Suprapubic skin (tissue), 4 donors: Measurements from ENCODE around the gene GUCA2A. TPM values are rescaled to one million over a fixed set of nuclear protein-coding genes. Genes with fewer than 3 reads are reported as not detected.
A peak's percentile ranks its signal among the peaks of the same experiment; 100 is the strongest.

Experiments used
- DNase-seq, 2 donors: peaks; one replicate each; pipeline ENCODE4 v3.0.0-alpha.2; 2019; ENCODE audit warnings: low spot score in 2 of 2
- H3K27ac ChIP-seq: fragments of 200-600 bp; sonication (generic); one replicate; pipeline ENCODE4 v1.5.1; 2019
- H3K27me3 ChIP-seq: fragments of 200-600 bp; sonication (generic); one replicate; pipeline ENCODE4 v1.5.1; 2019
- H3K36me3 ChIP-seq: fragments of 200-600 bp; sonication (generic); one replicate; pipeline ENCODE4 v1.5.1; 2019
- H3K4me1 ChIP-seq: fragments of 200-600 bp; sonication (generic); one replicate; pipeline ENCODE4 v1.5.1; 2019
- H3K4me3 ChIP-seq: fragments of 200-600 bp; sonication (generic); one replicate; pipeline ENCODE4 v1.5.1; 2019; ENCODE audit warnings: mild to moderate bottlenecking
- H3K9me3 ChIP-seq: fragments of 200-600 bp; sonication (generic); one replicate; pipeline ENCODE4 v1.5.1; 2019
- EP300 ChIP-seq: sonication (generic); formaldehyde crosslinking; IDR thresholded peaks from one replicate; pipeline ENCODE4 v1.6.1; 2017; ENCODE audit warnings: antibody characterized with exemption
- POLR2A ChIP-seq, 2 donors: fragments of 450-650 bp; IDR thresholded peaks; one replicate each; pipeline ENCODE4 v1.6.1; 2017; ENCODE audit warnings: antibody characterized with exemption in 2 of 2, mild to moderate bottlenecking in 2 of 2, moderate library complexity in 2 of 2
- POLR2AphosphoS5 ChIP-seq, 3 donors: sonication (generic); formaldehyde crosslinking; IDR thresholded peaks; one replicate each; pipeline ENCODE4 v1.6.1; 2017; ENCODE audit warnings: antibody characterized with exemption in 3 of 3
- WGBS: methylation state at CpG from one replicate; pipeline ENCODE4 v1.1.5; 2018; 5-methylcytosine and 5-hydroxymethylcytosine counted together
- total RNA-seq, 4 donors: library from RNA; depleted of rRNA; stranded (reverse); fragments of >200 nt; gene quantifications; one replicate each; pipeline ENCODE4 v1.1.0, GENCODE V29; 2016
- TF ChIP-seq, protein P1 (sequence below), 2 donors: fragments of 200-600 bp in 1 of 2; fragments of 450-650 bp in 1 of 2; sonication (generic) in 1 of 2; IDR thresholded peaks; one replicate each; pipeline ENCODE4 v1.5.1; 2016 to 2019; ENCODE audit warnings: antibody characterized with exemption in 2 of 2, mild to moderate bottlenecking in 1 of 2, moderate library complexity in 1 of 2

Gene GUCA2A
- total RNA-seq, 4 donors from 2014 or later, result 1.4 TPM; not detected in 3

- 77% methylated on average over 1 of the region's 1 CpG for whole genome bisulfite sequencing
- H3K4me3 ChIP-seq, result no peak overlapping the region
These were observed 16.4 kb downstream of the GUCA2A start for GRCh38 chr1:42148166-42148565.

GRCh38 chr1:42146626-42147320, 17.8 kb downstream of the GUCA2A start:
- WGBS, result 13% methylated on average over 14 of the region's 19 CpGs
- no peak for TF ChIP-seq POLR2A (IDR thresholded peaks at IDR 0.05)
- TF ChIP-seq, protein P1, sequence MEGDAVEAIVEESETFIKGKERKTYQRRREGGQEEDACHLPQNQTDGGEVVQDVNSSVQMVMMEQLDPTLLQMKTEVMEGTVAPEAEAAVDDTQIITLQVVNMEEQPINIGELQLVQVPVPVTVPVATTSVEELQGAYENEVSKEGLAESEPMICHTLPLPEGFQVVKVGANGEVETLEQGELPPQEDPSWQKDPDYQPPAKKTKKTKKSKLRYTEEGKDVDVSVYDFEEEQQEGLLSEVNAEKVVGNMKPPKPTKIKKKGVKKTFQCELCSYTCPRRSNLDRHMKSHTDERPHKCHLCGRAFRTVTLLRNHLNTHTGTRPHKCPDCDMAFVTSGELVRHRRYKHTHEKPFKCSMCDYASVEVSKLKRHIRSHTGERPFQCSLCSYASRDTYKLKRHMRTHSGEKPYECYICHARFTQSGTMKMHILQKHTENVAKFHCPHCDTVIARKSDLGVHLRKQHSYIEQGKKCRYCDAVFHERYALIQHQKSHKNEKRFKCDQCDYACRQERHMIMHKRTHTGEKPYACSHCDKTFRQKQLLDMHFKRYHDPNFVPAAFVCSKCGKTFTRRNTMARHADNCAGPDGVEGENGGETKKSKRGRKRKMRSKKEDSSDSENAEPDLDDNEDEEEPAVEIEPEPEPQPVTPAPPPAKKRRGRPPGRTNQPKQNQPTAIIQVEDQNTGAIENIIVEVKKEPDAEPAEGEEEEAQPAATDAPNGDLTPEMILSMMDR (IDR thresholded peaks at IDR 0.05), result peak; percentile 73
- peak in 1 of 3 donors; percentile 43 for TF ChIP-seq POLR2AphosphoS5 (IDR thresholded peaks at IDR 0.05)
- no peak for DNase-seq

More at GRCh38 chr1:42148166-42148565, 16.4 kb downstream of the GUCA2A start:
- Histone ChIP-seq H3K27me3 (peaks cover 33% of the 10 kb centered on the region), H3K27ac (no peak overlapping the region), H3K36me3 (no peaks in the 10 kb centered on the region), H3K9me3 (no peaks in the 10 kb centered on the region), H3K4me1 (peaks cover 14% of the 10 kb centered on the region)
- TF ChIP-seq, protein P1 (IDR thresholded peaks at IDR 0.05), result no peak
- no peak for TF ChIP-seq EP300
- no peak for TF ChIP-seq POLR2AphosphoS5 (IDR thresholded peaks at IDR 0.05)
- no peak for TF ChIP-seq POLR2A (IDR thresholded peaks at IDR 0.05)
- DNase-seq, result no peak

DNA sequence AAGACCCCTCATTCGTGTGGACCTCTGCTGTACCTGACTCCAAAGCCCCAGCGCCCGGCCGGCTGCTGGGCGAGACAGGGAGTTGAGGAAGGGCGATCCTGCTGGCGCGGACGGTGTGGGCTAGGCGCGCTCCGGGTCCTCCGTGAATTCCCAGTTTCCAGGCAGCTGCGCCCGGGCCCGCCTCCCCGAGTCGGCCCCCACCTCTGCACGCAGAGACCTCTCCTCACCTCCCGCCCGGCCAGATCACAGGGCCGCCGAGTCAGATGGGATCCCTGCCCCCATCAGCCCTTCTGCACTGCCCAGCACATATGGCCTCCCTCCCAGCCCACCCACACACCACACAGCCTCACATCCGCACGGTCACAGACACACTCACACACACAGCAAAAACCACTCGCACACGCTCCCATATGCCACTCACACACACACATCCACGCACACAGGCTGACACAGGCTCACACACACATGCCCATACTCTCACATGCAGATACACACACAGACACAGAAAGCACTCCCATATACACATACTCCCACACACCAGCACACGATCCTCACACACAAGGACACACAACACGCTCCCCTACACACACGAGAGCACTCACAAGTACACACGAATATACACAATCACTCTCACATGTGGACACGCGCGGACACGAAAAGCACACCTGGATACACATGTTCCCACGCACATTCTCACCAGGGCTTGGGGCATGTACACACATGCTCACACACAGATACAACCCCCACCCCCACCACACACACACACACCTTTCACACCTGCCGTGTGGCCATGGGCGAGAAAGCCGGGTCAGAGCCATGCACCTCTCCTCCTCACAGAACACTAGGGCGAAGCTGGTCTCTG, 18.6 kb downstream of the GUCA2A start:
- H3K36me3 ChIP-seq, result no peaks in the 10 kb centered on the region
- peaks cover 12% of the 10 kb centered on the region for H3K4me1 ChIP-seq
- no peak for DNase-seq
- no peak overlapping the region for H3K4me3 ChIP-seq
- no peak overlapping the region for H3K27ac ChIP-seq
- 59% methylated on average over 23 of the region's 41 CpGs for WGBS
- no peaks in the 10 kb centered on the region for H3K9me3 ChIP-seq
- TF ChIP-seq POLR2AphosphoS5 (IDR thresholded peaks at IDR 0.05), result no peak
- TF ChIP-seq, protein P1 (IDR thresholded peaks at IDR 0.05), result no peak
- TF ChIP-seq EP300, result no peak
- no peak for TF ChIP-seq POLR2A (IDR thresholded peaks at IDR 0.05)
- peaks cover 42% of the 10 kb centered on the region for H3K27me3 ChIP-seq

More at GRCh38 chr1:42146626-42147320, 17.8 kb downstream of the GUCA2A start:
- Histone ChIP-seq H3K27ac (no peak overlapping the region), H3K4me3 (no peak overlapping the region), H3K4me1 (peaks cover 12% of the 10 kb centered on the region), H3K27me3 (peaks cover 42% of the 10 kb centered on the region), H3K36me3 (no peaks in the 10 kb centered on the region), H3K9me3 (no peaks in the 10 kb centered on the region)

GRCh38 chr1:42145389-42145716, 19.2 kb downstream of the GUCA2A start:
- no peaks in the 10 kb centered on the region for H3K36me3 ChIP-seq
- WGBS, result 68% methylated on average over 6 of the region's 8 CpGs
- DNase-seq, result no peak
- no peaks in the 10 kb centered on the region for H3K9me3 ChIP-seq
- no peak for TF ChIP-seq EP300
- TF ChIP-seq, protein P1 (IDR thresholded peaks at IDR 0.05), result no peak
- TF ChIP-seq POLR2AphosphoS5 (IDR thresholded peaks at IDR 0.05), result no peak
- TF ChIP-seq POLR2A (IDR thresholded peaks at IDR 0.05), result no peak
- H3K27ac ChIP-seq, result no peak overlapping the region
- H3K4me1 ChIP-seq, result peaks cover 12% of the 10 kb centered on the region
- H3K27me3 ChIP-seq, result peaks cover 44% of the 10 kb centered on the region
- no peak overlapping the region for H3K4me3 ChIP-seq
